HepG2 (cell line): Measurements from ENCODE around the gene MEX3A. TPM values are rescaled to one million over a fixed set of nuclear protein-coding genes. Genes with fewer than 3 reads are reported as not detected.

Source experiments
- ARNT ChIP-seq: fragments of 450-650 bp; IDR thresholded peaks from 2 replicates; pipeline ENCODE4 v1.6.1; 2017
- ELF3 ChIP-seq: IDR thresholded peaks from 2 replicates; pipeline ENCODE4 v1.6.1; 2016; ENCODE audit warnings: missing genetic modification reagents, missing compliant biosample characterization
- GABPB1 ChIP-seq: IDR thresholded peaks from 2 replicates; pipeline ENCODE4 v1.6.1; 2016; ENCODE audit warnings: mild to moderate bottlenecking, missing genetic modification reagents, moderate library complexity, missing compliant biosample characterization
- HIC2 ChIP-seq: sonication (generic); formaldehyde crosslinking; IDR thresholded peaks from 2 replicates; pipeline ENCODE4 v1.9.0; 2022; ENCODE audit warnings: low read depth, missing genetic modification reagents
- HNF1B ChIP-seq: sonication (generic); formaldehyde crosslinking; IDR thresholded peaks from 2 replicates; pipeline ENCODE4 v1.5.1; 2020; ENCODE audit warnings: mild to moderate bottlenecking, moderate library complexity, missing genetic modification reagents
- HNRNPL ChIP-seq: fragments of 200-400 bp; formaldehyde crosslinking; IDR thresholded peaks from 2 replicates; pipeline ENCODE4 v1.6.1; 2017; ENCODE audit warnings: mild to moderate bottlenecking, low read depth, low read length
- MXD4 ChIP-seq: IDR thresholded peaks from 2 replicates; pipeline ENCODE4 v1.6.1; 2016; ENCODE audit warnings: mild to moderate bottlenecking, missing biosample characterization, missing genetic modification reagents
- NFIB ChIP-seq: sonication (generic); formaldehyde crosslinking; IDR thresholded peaks from 2 replicates; pipeline ENCODE4 v1.9.0; 2021; ENCODE audit warnings: missing genetic modification reagents, mild to moderate bottlenecking, borderline replicate concordance
- ONECUT2 ChIP-seq: sonication (generic); formaldehyde crosslinking; IDR thresholded peaks from 2 replicates; pipeline ENCODE4 v1.4.0; 2020; ENCODE audit warnings: missing genetic modification reagents
- REXO4 ChIP-seq: sonication (generic); formaldehyde crosslinking; IDR thresholded peaks from 2 replicates; pipeline ENCODE4 v1.8.0; 2022; ENCODE audit warnings: missing genetic modification reagents, mild to moderate bottlenecking, borderline replicate concordance
- SETDB1 ChIP-seq: sonication (generic); formaldehyde crosslinking; IDR thresholded peaks from 2 replicates; pipeline ENCODE4 v1.5.1; 2020; ENCODE audit warnings: missing genetic modification reagents, mild to moderate bottlenecking, borderline replicate concordance
- THAP11 ChIP-seq: IDR thresholded peaks from 2 replicates; pipeline ENCODE4 v1.6.1; 2016; ENCODE audit warnings: missing biosample characterization, missing genetic modification reagents
- TRAFD1 ChIP-seq: sonication (generic); formaldehyde crosslinking; IDR thresholded peaks from 2 replicates; pipeline ENCODE4 v1.5.1; 2020; ENCODE audit warnings: missing genetic modification reagents, mild to moderate bottlenecking, borderline replicate concordance
- U2AF1 ChIP-seq: fragments of 200-400 bp; formaldehyde crosslinking; optimal IDR thresholded peaks from 2 replicates; pipeline ENCODE3; 2017; ENCODE audit warnings: mild to moderate bottlenecking, low read depth, low read length
- ZNF407 ChIP-seq: sonication (generic); formaldehyde crosslinking; IDR thresholded peaks from one replicate; pipeline ENCODE4 v1.5.1; 2020; ENCODE audit warnings: mild to moderate bottlenecking, missing genetic modification reagents; ENCODE audit errors: not compliant biosample characterization
- ZNF484 ChIP-seq: sonication (generic); formaldehyde crosslinking; IDR thresholded peaks from 2 replicates; pipeline ENCODE4 v1.5.1; 2020; ENCODE audit warnings: mild to moderate bottlenecking, low read depth, missing genetic modification reagents, borderline replicate concordance
- ZNF564 ChIP-seq: sonication (generic); formaldehyde crosslinking; IDR thresholded peaks from 2 replicates; pipeline ENCODE4 v1.8.1; 2023; ENCODE audit warnings: mild to moderate bottlenecking, missing genetic modification reagents
- polyA plus RNA-seq, 8 experiments: library from polyadenylated mRNA; depleted of rRNA in 3 of 8; stranded (reverse) in 7 of 8; unstranded in 1 of 8; fragments of >200 nt; fragmentation: Illumina TruSeq in 4 of 8; extraction: Trizol in 4 of 8; gene quantifications; 2 replicates each; pipeline versions ENCODE4 v1.2.1 to v1.2.3, GENCODE V29; 2011 to 2016; ENCODE audit warnings: low read depth in 4 of 8, missing spikeins in 1 of 8, mixed read lengths in 1 of 8; ENCODE audit not compliant: insufficient read depth in 1 of 8
- total RNA-seq, 5 experiments: library from RNA; depleted of rRNA; stranded (reverse); fragments of >200 nt; fragmentation: Illumina TruSeq; extraction: Trizol; gene quantifications; 2 replicates each; pipeline ENCODE4 v1.2.3, GENCODE V29; 2016; ENCODE audit warnings: low read depth in 1 of 5

The MEX3A gene
- total and polyA plus RNA-seq, 2 of the 13 experiments (the other 11 are each of a cell fraction or from before 2014, with no cell fraction given): 7.6 to 9.1 TPM

GRCh38 chr1:156090840-156091188, 8.5 kb upstream of the MEX3A start (continued):
- TF ChIP-seq U2AF1 (no peak), ONECUT2 (CRISPR knock-in tag) (no peak), ARNT (no peak), HNF1B (CRISPR knock-in tag) (peak; percentile 52), ZNF564 (CRISPR knock-in tag) (no peak), NFIB (CRISPR knock-in tag) (no peak), TRAFD1 (no peak), SETDB1 (CRISPR knock-in tag) (no peak), REXO4 (CRISPR knock-in tag) (no peak), MXD4 (CRISPR knock-in tag) (0 out of 2 replicates have a peak, but pooled peaks have one; percentile 42), THAP11 (CRISPR knock-in tag) (no peak), ELF3 (CRISPR knock-in tag) (0 out of 2 replicates have a peak, but pooled peaks have one; percentile 22), ZNF484 (CRISPR knock-in tag) (no peak), ZNF407 (CRISPR knock-in tag) (no peak), HNRNPL (no peak), GABPB1 (peak; percentile 20; the same call in 1 of the 2 replicates), HIC2 (no peak)
